HL-60 (cell line): ENCODE data around the gene YARS1.

Experiments
- CTCF ChIP-seq: IDR thresholded peaks from one replicate; pipeline ENCODE4 v1.5.1; 2011; ENCODE audit warnings: low read length, control low read depth, inconsistent platforms; ENCODE audit not compliant: insufficient read depth
- GABPA ChIP-seq: IDR thresholded peaks from 2 replicates; pipeline ENCODE4 v1.6.1; 2012; ENCODE audit warnings: low read depth
- POLR2AphosphoS5 ChIP-seq: IDR thresholded peaks from 2 replicates; pipeline ENCODE4 v1.6.1; 2012; ENCODE audit warnings: low read depth
- REST ChIP-seq: IDR thresholded peaks from 2 replicates; pipeline ENCODE4 v1.6.1; 2012; ENCODE audit warnings: low read depth; ENCODE audit not compliant: insufficient replicate concordance

GRCh38 chr1:32779242-32779641, 37.9 kb downstream of the YARS1 start:
- TF ChIP-seq CTCF (no peak), POLR2AphosphoS5 (no peak), REST (no peak), GABPA (no peak)
